SK-N-SH treated with all-trans-retinoic acid at 6 μM for 48 hours (cell line): ENCODE measurements around the gene GTF2F1.

Experiments used
- ATAC-seq: fragments of 200-7000 bp; cut with Tn5 transposase; 3 replicates; pipeline ENCODE4 v1.9.1; 2020; ENCODE audit warnings: mild to moderate bottlenecking, moderate library complexity
- ARNTL ChIP-seq: fragments of 450-650 bp; formaldehyde crosslinking; IDR thresholded peaks from 2 replicates; pipeline ENCODE4 v1.5.0; 2020; ENCODE audit warnings: low read depth, mild to moderate bottlenecking, moderate library complexity, borderline replicate concordance
- BACH2 ChIP-seq: fragments of 250-450 bp; sonication (Bioruptor Pico); IDR thresholded peaks from 2 replicates; pipeline ENCODE4 v1.9.0; 2021; ENCODE audit warnings: mild to moderate bottlenecking, borderline replicate concordance
- CREB5 ChIP-seq: fragments of 250-450 bp; sonication (Bioruptor Pico); IDR thresholded peaks from 2 replicates; pipeline ENCODE4 v1.5.1; 2020; ENCODE audit warnings: low read depth, mild to moderate bottlenecking, moderate library complexity
- CSDC2 ChIP-seq: fragments of 250-450 bp; sonication (Bioruptor Pico); IDR thresholded peaks from 2 replicates; pipeline ENCODE4 v1.5.0; 2020; ENCODE audit warnings: mild to moderate bottlenecking, moderate library complexity
- CSRNP3 ChIP-seq: fragments of 250-450 bp; sonication (Bioruptor Pico); IDR thresholded peaks from 2 replicates; pipeline ENCODE4 v1.5.1; 2021; ENCODE audit warnings: mild to moderate bottlenecking, moderate library complexity
- GLIS3 ChIP-seq: fragments of 250-450 bp; sonication (Bioruptor Pico); IDR thresholded peaks from 2 replicates; pipeline ENCODE4 v1.5.0; 2020; ENCODE audit warnings: mild to moderate bottlenecking, moderate library complexity
- ISL1 ChIP-seq: fragments of 250-450 bp; sonication (Bioruptor Pico); IDR thresholded peaks from 2 replicates; pipeline ENCODE4 v2.1.2; 2022; ENCODE audit warnings: mild to moderate bottlenecking, moderate library complexity
- OSR1 ChIP-seq: fragments of 250-450 bp; sonication (Bioruptor Pico); IDR thresholded peaks from 2 replicates; pipeline ENCODE4 v1.8.0; 2022; ENCODE audit warnings: moderate library complexity, mild to moderate bottlenecking, inconsistent platforms
- POU6F1 ChIP-seq: fragments of 250-450 bp; sonication (Bioruptor Pico); IDR thresholded peaks from 2 replicates; pipeline ENCODE4 v1.8.0; 2021; ENCODE audit warnings: low read depth, mild to moderate bottlenecking, moderate library complexity, borderline replicate concordance
- PPARA ChIP-seq: fragments of 250-450 bp; sonication (Bioruptor Pico); IDR thresholded peaks from 2 replicates; pipeline ENCODE4 v1.5.0; 2020; ENCODE audit warnings: mild to moderate bottlenecking, borderline replicate concordance
- TCF4 ChIP-seq: fragments of 250-450 bp; sonication (Bioruptor Pico); IDR thresholded peaks from 2 replicates; pipeline ENCODE4 v1.8.0; 2021; ENCODE audit warnings: mild to moderate bottlenecking, moderate library complexity, borderline replicate concordance
- TOX ChIP-seq: fragments of 250-450 bp; sonication (Bioruptor Pico); IDR thresholded peaks from 2 replicates; pipeline ENCODE4 v1.8.0; 2021; ENCODE audit warnings: mild to moderate bottlenecking, moderate library complexity, borderline replicate concordance
- ZC3H10 ChIP-seq: fragments of 250-450 bp; sonication (Bioruptor Pico); IDR thresholded peaks from 2 replicates; pipeline ENCODE4 v1.5.1; 2021; ENCODE audit warnings: mild to moderate bottlenecking, moderate library complexity
- ZFP3 ChIP-seq: fragments of 250-450 bp; sonication (Bioruptor Pico); IDR thresholded peaks from 2 replicates; pipeline ENCODE4 v1.5.0; 2020; ENCODE audit warnings: mild to moderate bottlenecking, moderate library complexity
- ZNF565 ChIP-seq: fragments of 450-650 bp; formaldehyde crosslinking; conservative IDR thresholded peaks from 2 replicates; pipeline ENCODE4 v1.5.0; 2020; ENCODE audit warnings: low read depth, mild to moderate bottlenecking, moderate library complexity
- ZNF70 ChIP-seq: fragments of 450-650 bp; formaldehyde crosslinking; IDR thresholded peaks from 2 replicates; pipeline ENCODE4 v1.5.0; 2020; ENCODE audit warnings: mild to moderate bottlenecking, moderate library complexity
- ZNF8 ChIP-seq: fragments of 450-650 bp; formaldehyde crosslinking; IDR thresholded peaks from 2 replicates; pipeline ENCODE4 v1.5.0; 2020; ENCODE audit warnings: mild to moderate bottlenecking, moderate library complexity
- TF ChIP-seq, protein P1 (sequence below): fragments of 250-450 bp; sonication (Bioruptor Pico); IDR thresholded peaks from 2 replicates; pipeline ENCODE4 v1.5.0; 2020; ENCODE audit warnings: mild to moderate bottlenecking, moderate library complexity

Gene GTF2F1

DNA sequence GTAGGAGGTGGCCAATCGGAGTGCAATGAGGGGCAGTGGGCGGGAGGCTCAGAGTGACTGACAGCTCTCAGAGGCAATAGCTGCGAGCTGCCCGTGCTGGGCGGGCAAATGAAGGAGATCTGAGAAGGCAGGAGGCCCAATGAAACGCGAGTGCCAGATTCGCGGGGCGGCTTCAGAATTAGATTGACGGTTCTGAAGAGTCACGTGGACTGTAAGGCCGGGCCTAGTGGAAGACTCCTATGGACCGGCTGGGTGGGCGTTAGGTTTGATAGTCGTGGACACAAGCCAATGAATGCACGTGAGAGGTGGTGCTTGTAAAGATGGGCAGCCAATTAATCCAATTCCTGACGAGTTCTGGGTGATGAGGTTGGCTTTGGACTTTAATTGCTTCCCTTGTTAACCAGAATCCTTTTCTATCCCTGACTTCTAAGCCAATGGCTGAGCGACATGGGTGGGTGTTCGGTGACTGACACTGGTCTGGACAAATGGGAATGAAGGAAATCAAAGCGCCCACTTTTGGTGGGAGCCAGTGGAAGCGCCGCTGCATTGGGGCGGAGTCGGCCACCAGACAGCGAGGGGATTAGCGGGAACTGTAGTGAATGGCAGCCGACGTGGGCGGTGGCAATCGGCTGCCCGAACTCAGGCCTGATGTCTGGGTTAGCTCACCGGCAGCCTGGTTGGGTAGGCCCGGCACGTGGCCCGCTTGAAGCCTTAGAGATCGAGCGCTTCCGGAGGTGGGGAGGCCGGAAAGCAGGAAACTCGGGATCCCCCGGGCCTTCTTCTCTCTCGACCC, 32.2 kb upstream of the GTF2F1 start (continued):
- TF ChIP-seq, protein P1, sequence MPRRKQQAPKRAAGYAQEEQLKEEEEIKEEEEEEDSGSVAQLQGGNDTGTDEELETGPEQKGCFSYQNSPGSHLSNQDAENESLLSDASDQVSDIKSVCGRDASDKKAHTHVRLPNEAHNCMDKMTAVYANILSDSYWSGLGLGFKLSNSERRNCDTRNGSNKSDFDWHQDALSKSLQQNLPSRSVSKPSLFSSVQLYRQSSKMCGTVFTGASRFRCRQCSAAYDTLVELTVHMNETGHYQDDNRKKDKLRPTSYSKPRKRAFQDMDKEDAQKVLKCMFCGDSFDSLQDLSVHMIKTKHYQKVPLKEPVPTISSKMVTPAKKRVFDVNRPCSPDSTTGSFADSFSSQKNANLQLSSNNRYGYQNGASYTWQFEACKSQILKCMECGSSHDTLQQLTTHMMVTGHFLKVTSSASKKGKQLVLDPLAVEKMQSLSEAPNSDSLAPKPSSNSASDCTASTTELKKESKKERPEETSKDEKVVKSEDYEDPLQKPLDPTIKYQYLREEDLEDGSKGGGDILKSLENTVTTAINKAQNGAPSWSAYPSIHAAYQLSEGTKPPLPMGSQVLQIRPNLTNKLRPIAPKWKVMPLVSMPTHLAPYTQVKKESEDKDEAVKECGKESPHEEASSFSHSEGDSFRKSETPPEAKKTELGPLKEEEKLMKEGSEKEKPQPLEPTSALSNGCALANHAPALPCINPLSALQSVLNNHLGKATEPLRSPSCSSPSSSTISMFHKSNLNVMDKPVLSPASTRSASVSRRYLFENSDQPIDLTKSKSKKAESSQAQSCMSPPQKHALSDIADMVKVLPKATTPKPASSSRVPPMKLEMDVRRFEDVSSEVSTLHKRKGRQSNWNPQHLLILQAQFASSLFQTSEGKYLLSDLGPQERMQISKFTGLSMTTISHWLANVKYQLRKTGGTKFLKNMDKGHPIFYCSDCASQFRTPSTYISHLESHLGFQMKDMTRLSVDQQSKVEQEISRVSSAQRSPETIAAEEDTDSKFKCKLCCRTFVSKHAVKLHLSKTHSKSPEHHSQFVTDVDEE (CRISPR knock-in tag) = peak; percentile 65
- TF ChIP-seq, all 23 proteins: peak for 4

DNA sequence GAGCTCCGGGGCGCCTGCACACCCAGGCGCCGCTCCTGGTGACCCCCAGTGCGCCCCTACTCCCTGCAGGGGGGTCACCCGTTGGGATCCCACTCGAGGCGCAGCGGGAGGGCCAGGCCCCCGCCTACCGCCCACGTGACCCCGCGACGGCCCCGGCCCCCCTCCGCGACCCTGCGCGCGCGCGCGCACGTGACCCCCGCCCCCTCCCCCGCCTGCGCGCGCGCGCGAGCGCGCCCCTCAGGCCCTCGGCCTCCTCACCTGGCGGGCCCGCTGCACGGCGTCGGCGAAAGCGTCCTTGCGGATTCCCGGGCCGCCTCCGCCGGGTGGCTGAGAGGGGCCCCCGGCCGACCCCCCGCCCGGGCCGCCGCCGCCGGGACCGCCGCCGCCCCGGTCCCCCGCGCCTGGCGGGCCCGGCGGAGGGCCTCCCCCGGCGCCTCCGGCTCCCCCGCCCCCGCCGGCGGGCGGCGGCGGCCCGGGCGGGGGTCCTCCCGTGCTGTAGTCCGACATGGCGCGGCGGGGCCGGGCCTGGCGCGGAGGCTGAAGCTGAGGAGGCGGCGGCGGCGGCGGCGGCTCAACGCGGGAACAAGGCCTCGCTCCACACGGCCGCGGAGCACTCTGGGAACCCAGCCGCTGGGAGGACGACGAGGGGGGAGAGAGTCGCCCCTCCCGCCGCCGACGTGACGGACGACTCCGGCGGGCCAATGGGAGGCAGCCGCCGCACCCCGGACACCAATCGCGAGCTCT, 31.4 kb upstream of the GTF2F1 start, which contains the start of gene KHSRP:
Gene KHSRP (minus strand): TSS at position 617 of the 744 bp plus-strand sequence. CDS start 110 bp downstream, at position 507.
- TF ChIP-seq PPARA (CRISPR knock-in tag) (no peak), ARNTL (CRISPR knock-in tag) (no peak), CSRNP3 (no peak), ZNF565 (CRISPR knock-in tag) (no peak), BACH2 (no peak), CREB5 (CRISPR knock-in tag) (no peak), TOX (CRISPR knock-in tag) (no peak)
- no peak for ATAC-seq

DNA sequence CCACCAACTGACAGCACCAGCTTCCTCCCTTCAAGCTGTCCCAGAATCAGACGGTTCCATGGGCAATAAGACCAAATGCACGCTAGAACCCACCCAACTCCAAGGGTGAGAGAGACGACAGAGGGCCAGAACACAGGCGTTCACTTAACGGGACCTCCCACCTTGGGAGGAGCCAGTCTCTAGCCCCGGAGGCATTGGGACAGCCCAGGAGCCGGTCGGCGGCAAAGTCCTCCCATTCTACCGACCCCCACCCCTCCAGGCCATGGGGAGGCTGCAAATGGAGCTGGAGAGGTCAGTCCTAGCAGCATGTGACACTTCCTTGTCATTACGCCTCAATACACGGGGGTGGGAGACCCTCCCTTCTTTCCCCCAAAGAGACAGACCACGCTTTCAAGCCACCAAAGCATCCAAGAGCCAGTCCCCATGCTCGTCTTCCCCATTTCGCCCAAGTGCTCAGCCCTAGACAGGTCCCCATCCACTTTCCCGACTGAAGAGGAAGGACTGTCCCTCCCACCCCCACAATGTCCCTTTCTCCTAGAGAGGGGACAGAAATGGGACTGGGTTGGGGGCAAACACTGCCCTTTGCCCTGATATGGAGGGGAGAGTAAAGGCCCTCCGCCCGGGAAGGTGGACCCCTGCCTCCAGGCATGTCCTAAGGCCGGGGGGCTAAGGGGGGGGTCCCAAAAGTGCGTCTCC, 30.7 kb upstream of the GTF2F1 start:
- no peak for TF ChIP-seq CSDC2 (CRISPR knock-in tag)
- no peak for TF ChIP-seq PPARA (CRISPR knock-in tag)
- TF ChIP-seq, protein P1 (CRISPR knock-in tag) = no peak
- TF ChIP-seq ARNTL (CRISPR knock-in tag) = no peak
- TF ChIP-seq CREB5 (CRISPR knock-in tag) = no peak
- no peak for TF ChIP-seq ZNF8 (CRISPR knock-in tag)
- TF ChIP-seq ZNF70 (CRISPR knock-in tag) = no peak
- TF ChIP-seq ZFP3 (CRISPR knock-in tag) = no peak
- TF ChIP-seq BACH2 = no peak
- TF ChIP-seq POU6F1 (CRISPR knock-in tag) = no peak
- TF ChIP-seq ZC3H10 (CRISPR knock-in tag) = no peak
- TF ChIP-seq ISL1 = no peak
- no peak for TF ChIP-seq TCF4 (CRISPR knock-in tag)
- no peak for TF ChIP-seq GLIS3 (CRISPR knock-in tag)
- no peak for TF ChIP-seq OSR1 (CRISPR knock-in tag)
- no peak for TF ChIP-seq ZNF565 (CRISPR knock-in tag)
- peak; percentile 19 for ATAC-seq
